HepG2 (cell line): ENCODE measurements around the gene MISP3. TPM values are rescaled to one million over a fixed set of nuclear protein-coding genes. Genes with fewer than 3 reads are reported as not detected.

Source experiments
- ATAC-seq: fragments of 200-7000 bp; cut with Tn5 transposase; 3 replicates; pipeline ENCODE4 v1.9.1; 2020; ENCODE audit warnings: mild to moderate bottlenecking, moderate library complexity
- BruUV-seq: library from RNA; stranded (reverse); fragments of 400-500 nt; replicated peaks from 2 replicates; lab custom pipeline; 2021; lab: Mats Ljungman, UMichigan
- CTCF ChIA-PET: fragments of 300-600 bp; formaldehyde crosslinking; extraction: SDS; loops from one replicate; lab custom pipeline; 2021; ENCODE audit warnings: low total read pairs, inconsistent platforms, low intra/inter-chr PET ratio; lab: Yijun Ruan, JAX
- POLR2A ChIA-PET: fragments of 350-600 bp; sonication (Branson Sonifier 250); formaldehyde crosslinking; loops from one replicate; lab custom pipeline; 2020; ENCODE audit warnings: antibody characterized with exemption, inconsistent platforms; lab: Yijun Ruan, JAX
- DNase-seq: peaks from one replicate; pipeline ENCODE4 v3.0.0-alpha.2; 2015; ENCODE audit warnings: low spot score
- FAIRE-seq: peaks from 3 replicates; lab custom pipeline; 2011; peaks lifted over from hg19 to GRCh38; lab: Jason Lieb, UNC
- H2AFZ ChIP-seq: one replicate; pipeline ENCODE4 v1.6.1; 2011; ENCODE audit warnings: low read length, inconsistent platforms
- H3K27ac ChIP-seq: fragments of 300-600 bp; 3 replicates; pipeline ENCODE4 v1.8.0; 2011; ENCODE audit warnings: mixed run types, mild to moderate bottlenecking, mixed read lengths, low read length, inconsistent platforms; ENCODE audit not compliant: insufficient read depth; ENCODE audit errors: extremely low read length
- H3K27me3 ChIP-seq, 2 experiments: fragments of 200-600 bp in 1 of 2; 2 replicates in 1 of 2; 3 replicates in 1 of 2; pipeline versions ENCODE4 v1.6.0 to v1.8.0; 2011; ENCODE audit warnings: low read length in 2 of 2, mild to moderate bottlenecking in 2 of 2, moderate library complexity in 2 of 2, inconsistent platforms in 1 of 2; ENCODE audit not compliant: insufficient read depth in 2 of 2, control insufficient read depth in 1 of 2
- H3K36me3 ChIP-seq, 2 experiments: fragments of 200-600 bp in 1 of 2; replicated peaks in 1 of 2; 2 replicates in 1 of 2; 3 replicates in 1 of 2; pipeline versions ENCODE4 v1.5.1 to v1.8.0; 2011; ENCODE audit warnings: low read length in 2 of 2, inconsistent platforms in 1 of 2; ENCODE audit not compliant: insufficient read depth in 2 of 2, control insufficient read depth in 1 of 2
- H3K4me1 ChIP-seq: 2 replicates; pipeline ENCODE4 v1.5.1; 2012; ENCODE audit warnings: low read length, inconsistent platforms; ENCODE audit not compliant: insufficient read depth
- H3K4me2 ChIP-seq: 2 replicates; pipeline ENCODE4 v1.6.0; 2011; ENCODE audit warnings: low read depth, low read length, inconsistent platforms
- H3K4me3 ChIP-seq, 3 experiments: fragments of 200-600 bp in 1 of 3; sonication (generic), shearing (Covaris generic) in 1 of 3; replicated peaks in 1 of 3; 2 replicates each; pipeline ENCODE4 v1.5.1; 2011 to 2016; ENCODE audit warnings: low read length in 3 of 3, inconsistent platforms in 2 of 3, low read depth in 2 of 3, mild to moderate bottlenecking in 2 of 3, control low read depth in 1 of 3, mixed read lengths in 1 of 3; ENCODE audit not compliant: insufficient read depth in 1 of 3
- H3K79me2 ChIP-seq: one replicate; pipeline ENCODE4 v1.6.1; 2011; ENCODE audit warnings: low read length, inconsistent platforms; ENCODE audit not compliant: insufficient read depth
- H3K9ac ChIP-seq: 2 replicates; pipeline ENCODE4 v1.6.0; 2011; ENCODE audit warnings: mild to moderate bottlenecking, low read depth, low read length, inconsistent platforms; ENCODE audit not compliant: insufficient read depth
- H3K9me3 ChIP-seq: 2 replicates; pipeline ENCODE4 v1.5.1; 2012; ENCODE audit warnings: mild to moderate bottlenecking, low read length
- H4K20me1 ChIP-seq: 2 replicates; pipeline ENCODE4 v1.6.0; 2011; ENCODE audit warnings: inconsistent platforms, mild to moderate bottlenecking, low read length, moderate library complexity; ENCODE audit not compliant: insufficient read depth
- AGO2 ChIP-seq: fragments of 200-400 bp; formaldehyde crosslinking; optimal IDR thresholded peaks from 2 replicates; pipeline ENCODE3; 2017; ENCODE audit warnings: mild to moderate bottlenecking, low read depth, low read length, moderate library complexity
- ARNT2 ChIP-seq: sonication (generic); formaldehyde crosslinking; IDR thresholded peaks from 2 replicates; pipeline ENCODE4 v1.8.0; 2022; ENCODE audit warnings: mild to moderate bottlenecking, low read depth, missing genetic modification reagents, moderate library complexity
- CCDC6 ChIP-seq: sonication (generic); formaldehyde crosslinking; IDR thresholded peaks from 2 replicates; pipeline ENCODE4 v1.8.1; 2022; ENCODE audit warnings: mild to moderate bottlenecking, missing genetic modification reagents, moderate library complexity
- CREB1 ChIP-seq, 2 experiments: fragments of 450-650 bp in 1 of 2; IDR thresholded peaks; 2 replicates each; pipeline ENCODE4 v1.6.1; 2016 to 2017; ENCODE audit warnings: control low read depth in 1 of 2, mild to moderate bottlenecking in 1 of 2, missing compliant biosample characterization in 1 of 2, missing genetic modification characterization in 1 of 2
- DMAP1 ChIP-seq: IDR thresholded peaks from 2 replicates; pipeline ENCODE4 v1.6.1; 2016
- JDP2 ChIP-seq: sonication (generic); formaldehyde crosslinking; IDR thresholded peaks from 2 replicates; pipeline ENCODE4 v1.8.1; 2022; ENCODE audit warnings: missing genetic modification reagents, borderline replicate concordance
- MAFG ChIP-seq: sonication (generic); formaldehyde crosslinking; IDR thresholded peaks from 2 replicates; pipeline ENCODE4 v1.5.1; 2020; ENCODE audit warnings: mild to moderate bottlenecking, missing genetic modification reagents
- MATR3 ChIP-seq: sonication (generic); formaldehyde crosslinking; IDR thresholded peaks from 2 replicates; pipeline ENCODE4 v1.4.0; 2020; ENCODE audit warnings: missing genetic modification reagents
- SATB2 ChIP-seq: sonication (generic); formaldehyde crosslinking; IDR thresholded peaks from 2 replicates; pipeline ENCODE4 v1.5.0; 2020; ENCODE audit warnings: missing genetic modification reagents
- TEAD2 ChIP-seq: sonication (generic); formaldehyde crosslinking; IDR thresholded peaks from 2 replicates; pipeline ENCODE4 v1.9.0; 2021; ENCODE audit warnings: missing genetic modification reagents
- ZNF225 ChIP-seq: sonication (generic); formaldehyde crosslinking; IDR thresholded peaks from 2 replicates; pipeline ENCODE4 v1.4.0; 2020; ENCODE audit warnings: mild to moderate bottlenecking, missing genetic modification reagents
- ZNF432 ChIP-seq: sonication (generic); formaldehyde crosslinking; IDR thresholded peaks from 2 replicates; pipeline ENCODE4 v1.5.0; 2020; ENCODE audit warnings: missing genetic modification reagents, mild to moderate bottlenecking, borderline replicate concordance
- ZNF790 ChIP-seq: sonication (generic); formaldehyde crosslinking; IDR thresholded peaks from 2 replicates; pipeline ENCODE4 v1.8.0; 2022; ENCODE audit warnings: missing genetic modification reagents, mild to moderate bottlenecking, borderline replicate concordance
- WGBS: methylation state at CpG from one replicate; pipeline ENCODE4 v1.1.6; 2017; ENCODE audit warnings: low lambda C conversion rate; 5-methylcytosine and 5-hydroxymethylcytosine counted together
- in situ Hi-C: cut with HindIII; loops from 2 replicates; pipeline ENCODE4 v1.10.0; 2017; ENCODE audit warnings: low pct_unique_long_range_greater_than_20kb; ENCODE audit not compliant: extremely low pct_ligation_motif_present
- intact Hi-C: fragments of 100-400 bp; cut with micrococcal nuclease; formaldehyde crosslinking; loops from one replicate; pipeline ENCODE4 v1.10.0; 2022; ENCODE audit not compliant: unreplicated experiment
- polyA plus RNA-seq, 8 experiments: library from polyadenylated mRNA; depleted of rRNA in 3 of 8; stranded (reverse) in 7 of 8; unstranded in 1 of 8; fragments of >200 nt; fragmentation: Illumina TruSeq in 4 of 8; extraction: Trizol in 4 of 8; gene quantifications; 2 replicates each; pipeline versions ENCODE4 v1.2.1 to v1.2.3, GENCODE V29; 2011 to 2016; ENCODE audit warnings: low read depth in 4 of 8, missing spikeins in 1 of 8, mixed read lengths in 1 of 8; ENCODE audit not compliant: insufficient read depth in 1 of 8
- total RNA-seq, 5 experiments: library from RNA; depleted of rRNA; stranded (reverse); fragments of >200 nt; fragmentation: Illumina TruSeq; extraction: Trizol; gene quantifications; 2 replicates each; pipeline ENCODE4 v1.2.3, GENCODE V29; 2016; ENCODE audit warnings: low read depth in 1 of 5
- TF ChIP-seq, protein P1 (sequence below): IDR thresholded peaks from 2 replicates; pipeline ENCODE4 v1.6.1; 2016; ENCODE audit warnings: missing genetic modification reagents, missing compliant biosample characterization
- TF ChIP-seq, protein P2 (sequence below): IDR thresholded peaks from 2 replicates; pipeline ENCODE4 v1.6.1; 2016; ENCODE audit warnings: low read depth, control low read depth
- TF ChIP-seq, protein P3 (sequence below): IDR thresholded peaks from 2 replicates; pipeline ENCODE4 v1.6.1; 2016; ENCODE audit warnings: missing compliant biosample characterization, missing genetic modification reagents, borderline replicate concordance

The MISP3 gene
- total and polyA plus RNA-seq, 2 of the 13 experiments (the other 11 are each of a cell fraction or from before 2014, with no cell fraction given) = 2.5 to 5.4 TPM

DNA sequence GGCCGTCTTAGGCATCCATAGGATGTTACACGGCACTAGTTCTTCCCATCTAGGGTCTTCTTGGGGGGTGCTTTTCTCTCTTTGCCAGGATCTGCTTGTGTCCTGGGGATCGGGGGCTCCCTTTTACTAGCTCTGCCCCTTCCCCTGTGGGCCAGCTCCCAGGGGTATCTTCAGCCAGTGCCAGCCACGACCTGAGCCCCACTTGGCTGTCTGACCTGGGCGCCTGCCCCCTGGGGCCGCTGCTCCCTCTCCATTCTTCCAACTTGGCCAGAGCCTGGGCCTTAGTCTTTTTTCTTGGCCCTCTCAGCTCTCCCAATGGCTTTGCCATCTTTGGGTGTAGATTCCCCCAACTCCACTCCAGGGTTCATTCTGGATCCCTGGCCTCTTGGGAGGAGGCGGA lies 41.9 kb downstream of the MISP3 start:
- TF ChIP-seq, protein P1, sequence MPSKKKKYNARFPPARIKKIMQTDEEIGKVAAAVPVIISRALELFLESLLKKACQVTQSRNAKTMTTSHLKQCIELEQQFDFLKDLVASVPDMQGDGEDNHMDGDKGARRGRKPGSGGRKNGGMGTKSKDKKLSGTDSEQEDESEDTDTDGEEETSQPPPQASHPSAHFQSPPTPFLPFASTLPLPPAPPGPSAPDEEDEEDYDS = no peak
- TF ChIP-seq AGO2 = peak; percentile 10
- TF ChIP-seq ZNF790 (CRISPR knock-in tag) = 0 out of 2 replicates have a peak, but pooled peaks have one; percentile 3
- TF ChIP-seq, all 625 proteins: peak for 2
- ChIA-PET CTCF (interaction anchor here (0.7 to 1.6 kb wide), 3 partner anchors 16 to 234 kb away, joined by 3 to 7 read pairs (median 3); no protein-coding TSS in a partner anchor), POLR2A (interaction anchor here (2.8 kb wide), 1 partner anchor 22 kb away, joined by 11 read pairs; the partner anchor contains the start of gene ASF1B)
- H3K4me1 ChIP-seq = peaks cover 72% of the 10 kb centered on the region
- in situ Hi-C loops = no loop called here
- H2AFZ ChIP-seq = no peak overlapping the region
- no peaks in the 10 kb centered on the region for H3K9me3 ChIP-seq
- H3K36me3 ChIP-seq = no peaks in the 10 kb centered on the region
- H3K4me3 ChIP-seq = no peak overlapping the region
- DNase-seq (no peak), ATAC-seq (no peak), FAIRE-seq (no peak)
- no peak overlapping the region for H3K9ac ChIP-seq
- peaks cover 12% of the 10 kb centered on the region for H3K79me2 ChIP-seq
- no peaks in the 10 kb centered on the region for H4K20me1 ChIP-seq
- BruUV-seq = no TSS peak
- WGBS = 81% methylated on average over 5 of the region's 7 CpGs
- H3K27me3 ChIP-seq = no peaks in the 10 kb centered on the region; a peak in 1 of 5 replicates
- no peak overlapping the region for H3K27ac ChIP-seq
- intact Hi-C loops = no loop called here
- H3K4me2 ChIP-seq = no peak overlapping the region

DNA sequence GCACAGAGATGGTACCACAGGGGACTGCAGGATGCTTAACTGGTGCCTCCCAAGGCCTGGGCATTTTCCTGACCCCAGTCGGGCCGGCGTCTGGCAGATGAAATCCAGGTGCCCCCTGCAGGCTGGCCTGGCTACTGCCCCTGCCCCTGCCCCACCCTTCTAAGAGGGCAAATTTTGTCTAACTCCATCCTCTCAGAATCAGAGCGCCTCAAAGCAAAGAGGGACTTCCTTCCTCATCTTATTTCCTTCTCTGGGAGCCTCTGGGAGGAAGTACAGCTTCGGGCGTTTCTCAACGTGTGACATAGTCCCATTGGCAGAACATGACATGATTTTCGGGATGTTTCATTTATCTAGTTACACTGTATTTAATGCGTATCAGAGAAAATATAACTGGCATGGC lies 42.3 kb downstream of the MISP3 start:
- intact Hi-C loops (loop anchor here (5.0 kb wide), 1 partner anchor 33 kb away; no protein-coding TSS in a partner anchor), in situ Hi-C loops (no loop called here)
- DNase-seq (no peak), ATAC-seq (no peak), FAIRE-seq (no peak)
- CTCF ChIA-PET = interaction anchor here (0.7 to 1.6 kb wide), 5 partner anchors 16 to 235 kb away, joined by 3 to 7 read pairs (median 3); no protein-coding TSS in a partner anchor
- Histone ChIP-seq H3K27me3 (no peaks in the 10 kb centered on the region; a peak in 1 of 5 replicates), H2AFZ (no peak overlapping the region), H3K36me3 (no peaks in the 10 kb centered on the region), H3K4me2 (no peak overlapping the region), H4K20me1 (no peaks in the 10 kb centered on the region), H3K4me3 (no peak overlapping the region), H3K9ac (no peak overlapping the region), H3K4me1 (peaks cover 76% of the 10 kb centered on the region), H3K27ac (no peak overlapping the region), H3K9me3 (no peaks in the 10 kb centered on the region), H3K79me2 (peaks cover 12% of the 10 kb centered on the region)
- no TSS peak for BruUV-seq
- WGBS = 65% methylated on average over 8 of the region's 9 CpGs
- POLR2A ChIA-PET = interaction anchor here (2.8 kb wide), 1 partner anchor 22 kb away, joined by 11 read pairs; the partner anchor contains the start of gene ASF1B
- TF ChIP-seq ZNF225 (CRISPR knock-in tag) (no peak), DMAP1 (CRISPR knock-in tag) (no peak), ARNT2 (CRISPR knock-in tag) (no peak), TEAD2 (no peak), CCDC6 (CRISPR knock-in tag) (no peak), MAFG (CRISPR knock-in tag) (no peak), MATR3 (no peak), CREB1 (IDR thresholded peaks at IDR 0.05) (no peak), CREB1 (CRISPR knock-in tag; IDR thresholded peaks at IDR 0.05) (no peak), ZNF432 (no peak), SATB2 (CRISPR knock-in tag) (no peak), JDP2 (CRISPR knock-in tag) (no peak)
- TF ChIP-seq, protein P2, sequence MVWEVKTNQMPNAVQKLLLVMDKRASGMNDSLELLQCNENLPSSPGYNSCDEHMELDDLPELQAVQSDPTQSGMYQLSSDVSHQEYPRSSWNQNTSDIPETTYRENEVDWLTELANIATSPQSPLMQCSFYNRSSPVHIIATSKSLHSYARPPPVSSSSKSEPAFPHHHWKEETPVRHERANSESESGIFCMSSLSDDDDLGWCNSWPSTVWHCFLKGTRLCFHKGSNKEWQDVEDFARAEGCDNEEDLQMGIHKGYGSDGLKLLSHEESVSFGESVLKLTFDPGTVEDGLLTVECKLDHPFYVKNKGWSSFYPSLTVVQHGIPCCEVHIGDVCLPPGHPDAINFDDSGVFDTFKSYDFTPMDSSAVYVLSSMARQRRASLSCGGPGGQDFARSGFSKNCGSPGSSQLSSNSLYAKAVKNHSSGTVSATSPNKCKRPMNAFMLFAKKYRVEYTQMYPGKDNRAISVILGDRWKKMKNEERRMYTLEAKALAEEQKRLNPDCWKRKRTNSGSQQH = no peak
- TF ChIP-seq, protein P3, sequence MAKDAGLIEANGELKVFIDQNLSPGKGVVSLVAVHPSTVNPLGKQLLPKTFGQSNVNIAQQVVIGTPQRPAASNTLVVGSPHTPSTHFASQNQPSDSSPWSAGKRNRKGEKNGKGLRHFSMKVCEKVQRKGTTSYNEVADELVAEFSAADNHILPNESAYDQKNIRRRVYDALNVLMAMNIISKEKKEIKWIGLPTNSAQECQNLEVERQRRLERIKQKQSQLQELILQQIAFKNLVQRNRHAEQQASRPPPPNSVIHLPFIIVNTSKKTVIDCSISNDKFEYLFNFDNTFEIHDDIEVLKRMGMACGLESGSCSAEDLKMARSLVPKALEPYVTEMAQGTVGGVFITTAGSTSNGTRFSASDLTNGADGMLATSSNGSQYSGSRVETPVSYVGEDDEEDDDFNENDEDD = no peak
